ENCODE data around the gene ATP6V1F.
A peak's percentile ranks its signal among the peaks of the same experiment; 100 is the strongest.

The ATP6V1F gene

GRCh38 chr7:128867842-128868623 lies 5.4 kb downstream of the ATP6V1F start:
- no peak for DNase-seq (ENCODE audit: low read depth in 2 of 2)

- DNase-seq (ENCODE audit: low read depth in 2 of 2): no peak
Measured at GRCh38 chr7:128868624-128869137, 6.0 kb downstream of the ATP6V1F start.

DNA sequence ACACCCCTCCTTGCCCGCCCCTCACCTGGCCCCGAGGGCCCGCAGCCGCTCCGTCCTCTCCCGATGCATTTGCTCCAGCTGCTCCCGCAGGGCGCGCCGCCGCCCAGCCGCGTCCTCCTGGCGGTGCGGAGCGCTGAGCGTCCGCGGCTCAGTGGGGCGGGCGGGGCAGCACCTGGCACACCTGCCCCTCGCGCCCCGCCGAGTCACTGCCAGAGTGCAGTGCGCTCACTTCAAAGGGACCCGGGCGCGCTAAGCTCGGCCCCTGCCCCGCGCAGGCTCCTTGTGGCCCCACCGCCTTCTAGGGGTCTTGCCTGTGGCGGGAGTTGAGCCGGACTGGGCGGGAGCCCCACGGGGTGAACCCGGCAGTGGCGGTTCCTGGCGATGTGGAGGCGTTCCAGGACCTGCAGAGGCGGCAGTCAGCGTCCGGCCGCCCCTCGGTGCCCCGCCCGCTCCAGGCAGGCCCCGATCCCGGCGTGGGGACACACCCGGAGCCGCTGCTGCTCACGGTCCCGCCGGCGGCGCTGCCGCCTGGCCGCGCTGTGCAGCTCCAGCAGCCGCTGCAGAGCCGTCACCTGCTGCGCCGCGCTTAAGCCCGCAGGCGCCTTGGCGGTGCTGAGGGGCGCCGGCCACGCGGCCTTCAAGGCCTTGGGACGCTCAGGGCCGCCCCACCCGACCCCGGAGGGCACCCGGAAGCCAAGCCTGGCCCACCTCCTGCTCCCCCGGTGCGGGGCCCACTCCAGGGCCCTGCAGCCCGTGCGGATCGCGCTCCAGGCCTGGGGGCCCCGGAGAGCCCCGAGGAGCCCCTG lies 6.7 kb downstream of the ATP6V1F start:
- peak in 1 of 2 donors; percentile 23 for DNase-seq (ENCODE audit: low read depth in 2 of 2)

GRCh38 chr7:128869944-128870285 lies 7.3 kb downstream of the ATP6V1F start:
- DNase-seq (ENCODE audit: low read depth in 2 of 2): no peak

DNA sequence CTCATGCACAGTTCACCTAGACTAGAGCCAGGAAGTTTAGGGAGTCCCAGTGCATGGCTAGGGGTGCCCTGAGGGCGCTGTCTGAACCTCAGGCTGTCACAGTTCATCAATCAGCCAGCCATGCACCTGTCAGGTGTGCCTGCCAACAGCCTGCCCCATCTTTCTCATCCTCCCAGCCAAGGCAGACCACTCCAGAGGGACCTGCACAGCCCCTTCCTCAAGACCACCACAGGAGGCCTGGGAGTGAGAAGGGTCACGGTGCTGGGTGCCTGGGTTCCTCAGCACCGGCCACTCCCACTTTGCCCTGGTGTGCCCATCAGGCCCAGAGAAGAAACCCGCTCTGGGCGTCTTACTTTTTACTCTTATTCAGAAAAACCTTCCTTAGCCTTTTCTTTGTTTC lies 8.4 kb downstream of the ATP6V1F start:
- no peak for DNase-seq (ENCODE audit: low read depth in 2 of 2)

- DNase-seq (ENCODE audit: low read depth in 2 of 2): no peak
Measured at GRCh38 chr7:128872394-128872824, 9.8 kb downstream of the ATP6V1F start.

DNA sequence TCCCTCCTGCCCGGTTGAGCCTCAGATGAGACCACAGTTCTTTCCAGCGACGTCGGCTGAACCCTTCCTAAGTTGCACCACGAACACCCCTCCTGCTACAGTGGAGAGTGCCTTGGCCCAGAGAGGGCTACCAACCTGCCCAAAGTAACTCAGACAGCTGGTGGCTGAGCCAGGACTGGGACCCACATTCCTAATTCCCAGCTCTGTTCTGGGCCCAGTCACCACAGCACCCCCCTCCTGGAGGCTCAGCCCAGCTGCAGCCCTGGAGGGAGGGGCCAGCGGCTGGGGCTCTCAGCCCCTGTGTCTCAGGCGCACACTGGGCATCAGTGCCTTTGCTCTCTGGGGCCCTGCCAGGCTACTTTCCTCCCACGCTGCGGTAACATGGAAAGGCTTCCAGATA lies 10.6 kb downstream of the ATP6V1F start:
- no peak for DNase-seq (ENCODE audit: low read depth in 2 of 2)

- no peak for DNase-seq (ENCODE audit: low read depth in 2 of 2)
Measured at GRCh38 chr7:128874140-128875031, 11.7 kb downstream of the ATP6V1F start.

GRCh38 chr7:128875523-128875948 lies 12.9 kb downstream of the ATP6V1F start:
- no peak for DNase-seq (ENCODE audit: low read depth in 2 of 2)

GRCh38 chr7:128876127-128876526 lies 13.5 kb downstream of the ATP6V1F start:
- no peak for DNase-seq (ENCODE audit: low read depth in 2 of 2)

DNA sequence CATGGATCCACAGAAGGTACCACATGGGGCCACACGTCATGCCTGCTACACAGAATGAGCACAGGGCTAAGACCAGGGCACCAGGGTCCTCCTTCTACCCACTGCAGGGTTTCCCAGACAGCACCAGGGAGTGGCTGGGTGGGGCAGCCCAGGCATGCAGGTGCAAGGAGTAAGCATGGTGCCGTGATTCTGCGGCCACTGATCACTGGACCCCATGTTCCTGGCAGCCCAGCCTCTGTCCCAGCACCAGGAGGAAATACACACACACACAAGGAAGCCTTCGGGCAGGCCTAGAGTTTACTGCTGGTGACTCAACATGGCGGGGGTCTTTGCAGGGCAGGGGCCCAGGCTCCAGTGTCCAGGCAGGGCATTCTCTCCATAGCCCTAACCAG lies 13.9 kb downstream of the ATP6V1F start:
- DNase-seq (ENCODE audit: low read depth in 2 of 2): no peak

GRCh38 chr7:128876978-128877755 lies 14.5 kb downstream of the ATP6V1F start:
- no peak for DNase-seq (ENCODE audit: low read depth in 2 of 2)

- DNase-seq (ENCODE audit: low read depth in 2 of 2): no peak
Measured at GRCh38 chr7:128877756-128878120, 15.1 kb downstream of the ATP6V1F start.

GRCh38 chr7:128878226-128879105 lies 15.8 kb downstream of the ATP6V1F start:
- DNase-seq (ENCODE audit: low read depth in 2 of 2): no peak

DNA sequence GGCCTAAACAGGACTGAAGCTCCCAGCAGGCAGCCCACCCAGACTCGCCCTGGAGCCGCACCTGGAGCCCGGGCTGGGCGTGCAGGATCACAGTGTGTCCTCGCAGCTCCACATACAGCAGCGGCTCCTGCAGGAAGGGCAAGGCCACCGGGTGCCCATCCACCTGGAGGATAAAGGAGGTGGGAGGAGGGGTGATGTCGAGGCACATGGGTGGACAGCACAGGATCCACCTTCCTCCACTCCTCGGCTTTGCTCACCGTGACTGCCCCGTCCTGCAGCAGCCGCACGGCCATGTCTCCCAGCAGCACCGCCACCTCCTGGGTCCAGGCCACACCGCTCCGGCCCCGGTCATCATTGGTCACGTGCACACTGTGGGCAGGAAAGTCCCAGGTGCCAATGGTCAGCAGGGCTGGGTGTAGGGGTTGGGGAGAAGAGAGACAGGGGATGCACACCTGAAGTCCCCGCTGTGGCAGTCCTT lies 16.8 kb downstream of the ATP6V1F start:
- no peak for DNase-seq (ENCODE audit: low read depth in 2 of 2)

DNA sequence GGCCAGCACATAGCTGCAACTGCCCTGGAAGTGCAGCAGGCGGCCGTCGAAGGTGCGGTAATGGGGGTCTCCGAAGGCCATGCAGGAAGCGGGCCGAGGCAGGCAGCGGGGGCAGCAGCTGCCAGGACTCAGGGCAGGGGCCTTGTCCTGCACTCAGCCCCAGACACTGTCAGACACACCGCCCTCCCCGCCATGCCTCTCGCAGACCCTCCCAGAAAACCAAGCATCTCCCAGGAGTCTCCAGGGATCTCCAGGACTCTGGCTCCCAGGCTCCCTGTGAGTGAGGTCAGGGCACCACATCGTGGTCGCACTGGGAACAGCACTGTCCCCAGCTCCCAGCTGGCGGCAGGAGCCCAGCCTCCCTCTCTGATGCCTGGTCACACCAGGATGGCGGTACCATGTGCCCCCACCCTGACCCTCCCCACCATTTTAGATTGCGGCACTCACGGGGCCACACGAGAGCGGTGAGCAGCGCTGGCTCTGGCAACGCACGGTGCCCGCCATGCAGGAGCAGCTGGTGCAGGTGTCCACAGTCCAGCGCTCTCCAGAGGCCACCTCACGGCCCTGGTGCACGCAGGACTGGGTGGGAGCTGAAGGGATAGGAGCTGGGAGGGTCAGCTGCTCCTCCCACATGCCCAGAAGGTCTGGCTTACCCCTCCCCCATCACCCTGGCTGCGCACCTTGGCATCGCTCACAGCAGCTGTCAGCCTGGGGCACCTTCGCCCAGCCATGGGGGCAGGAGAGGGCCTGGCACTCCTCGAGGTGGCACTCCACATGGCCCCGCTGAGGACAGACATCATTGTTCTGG lies 17.5 kb downstream of the ATP6V1F start:
- DNase-seq (ENCODE audit: low read depth in 2 of 2): no peak

DNA sequence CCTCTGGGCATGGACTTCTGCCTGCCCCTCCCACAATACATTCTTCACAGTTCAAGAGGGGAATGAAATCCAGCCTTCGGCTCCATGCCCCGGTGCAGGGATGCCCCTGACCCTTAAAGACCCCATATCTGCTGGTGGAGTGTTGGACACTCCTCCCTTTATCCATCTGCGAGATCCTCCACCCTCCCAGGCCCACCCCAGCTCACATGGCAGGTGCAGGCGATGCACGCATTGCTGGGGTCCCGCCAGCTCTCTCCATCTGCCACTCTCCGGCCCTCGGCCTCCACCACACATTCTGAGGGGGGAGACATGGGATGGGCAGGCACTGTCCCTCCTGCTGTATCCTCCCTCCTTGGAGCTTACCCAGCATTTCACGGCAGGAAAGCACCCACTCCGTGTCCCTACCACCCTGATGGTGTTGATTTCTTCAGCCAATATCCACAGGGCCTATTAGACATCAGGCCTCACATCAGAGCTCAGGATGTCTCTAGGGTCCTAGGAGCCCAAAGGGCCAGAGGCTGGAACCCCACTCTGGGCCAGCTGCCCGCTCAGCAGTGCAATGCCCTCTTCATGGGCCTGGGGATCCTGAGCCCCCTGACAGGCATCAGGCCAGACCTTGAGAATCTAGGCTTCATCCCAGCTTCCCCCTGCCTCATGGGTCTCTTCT lies 18.3 kb downstream of the ATP6V1F start:
- no peak for DNase-seq (ENCODE audit: low read depth in 2 of 2)

DNA sequence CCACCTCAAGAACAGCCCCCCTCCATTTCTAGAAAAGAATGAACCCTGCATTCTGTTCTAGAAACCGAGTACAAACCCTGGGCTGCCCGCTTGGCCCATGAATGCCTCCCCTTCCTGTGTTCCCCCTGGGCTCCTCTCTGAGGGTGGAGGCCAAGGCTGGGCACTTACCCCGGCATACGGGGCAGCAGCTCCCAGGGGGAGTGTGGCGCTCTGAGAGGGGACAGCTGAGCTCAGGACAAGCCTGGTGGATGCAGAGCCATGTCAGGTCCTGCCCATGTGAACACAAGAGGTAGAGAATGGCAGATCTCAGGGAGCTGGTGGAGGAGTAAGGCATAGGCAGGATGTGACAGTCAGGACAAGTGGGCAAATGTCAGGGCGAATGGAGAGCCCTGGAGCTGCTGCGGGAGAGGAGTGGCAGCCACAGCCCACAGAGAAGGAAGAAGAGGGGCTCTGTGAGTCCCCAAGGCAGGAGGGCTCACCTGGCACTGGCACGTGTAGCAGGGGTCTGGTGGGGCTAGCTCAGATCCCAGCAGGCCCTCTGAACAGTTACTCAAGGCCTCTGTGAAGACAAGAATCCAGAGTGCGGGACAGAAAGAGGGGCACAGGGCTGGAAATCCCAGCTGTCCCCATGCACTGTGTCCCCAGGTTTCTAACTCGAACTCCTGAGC lies 18.9 kb downstream of the ATP6V1F start:
- no peak for DNase-seq (ENCODE audit: low read depth in 2 of 2)
